HG03342 (cell line): Measurements from ENCODE around the gene PLEKHS1.
"Not testable (repeated sequence)": the region's sequence is repeated elsewhere in the genome, so short reads cannot be mapped to it uniquely, and the experiment has no call there.

ENCODE experiments used
- ATAC-seq: cut with Tn5 transposase; IDR thresholded peaks from one replicate; pipeline ENCODE4 v1.9.1; 2021; ENCODE audit warnings: mild to moderate bottlenecking, moderate library complexity; ENCODE audit not compliant: unreplicated experiment

Gene PLEKHS1

GRCh38 chr10:113739577-113739976 lies 11.9 kb upstream of the PLEKHS1 start:
- ATAC-seq, result no peak

GRCh38 chr10:113740850-113741249 lies 10.6 kb upstream of the PLEKHS1 start:
- ATAC-seq, result no peak

GRCh38 chr10:113742466-113742865 lies 9.0 kb upstream of the PLEKHS1 start:
- no peak for ATAC-seq

GRCh38 chr10:113743594-113743993 lies 7.9 kb upstream of the PLEKHS1 start:
- no peak for ATAC-seq

- no peak for ATAC-seq
These were observed 6.1 kb upstream of the PLEKHS1 start for GRCh38 chr10:113745374-113745773.

- ATAC-seq, result no peak
These were observed 5.1 kb upstream of the PLEKHS1 start for GRCh38 chr10:113746217-113746957.

- ATAC-seq, result no peak
These were observed 1.1 kb downstream of the PLEKHS1 start for GRCh38 chr10:113752553-113752952.

GRCh38 chr10:113753020-113753692 lies 1.7 kb downstream of the PLEKHS1 start:
- ATAC-seq, result no peak

- ATAC-seq, result no peak
These were observed 2.6 kb downstream of the PLEKHS1 start for GRCh38 chr10:113754125-113754524.

- no peak for ATAC-seq
These were observed 3.3 kb downstream of the PLEKHS1 start for GRCh38 chr10:113754768-113755167.

GRCh38 chr10:113756940-113757543 lies 5.6 kb downstream of the PLEKHS1 start:
- no peak for ATAC-seq

GRCh38 chr10:113762083-113762482 lies 10.6 kb downstream of the PLEKHS1 start:
- no peak for ATAC-seq

GRCh38 chr10:113764582-113764981 lies 13.1 kb downstream of the PLEKHS1 start:
- ATAC-seq, result no peak

- ATAC-seq, result no peak
These were observed 14.4 kb downstream of the PLEKHS1 start for GRCh38 chr10:113765910-113766309.

- ATAC-seq, result no peak
These were observed 15.7 kb downstream of the PLEKHS1 start for GRCh38 chr10:113767222-113767621.

GRCh38 chr10:113770346-113770745 lies 18.9 kb downstream of the PLEKHS1 start:
- ATAC-seq, result no peak

GRCh38 chr10:113771131-113771530 lies 19.6 kb downstream of the PLEKHS1 start:
- not testable (repeated sequence) for ATAC-seq

- no peak for ATAC-seq
These were observed 24.3 kb downstream of the PLEKHS1 start for GRCh38 chr10:113775686-113776294.

- no peak for ATAC-seq
These were observed 25.1 kb downstream of the PLEKHS1 start for GRCh38 chr10:113776553-113776952.

GRCh38 chr10:113780681-113781250 lies 29.3 kb downstream of the PLEKHS1 start:
- ATAC-seq, result no peak

- ATAC-seq, result no peak
These were observed 30.9 kb downstream of the PLEKHS1 start for GRCh38 chr10:113782367-113782766.
